MV-4-11 (cell line): ENCODE results near the gene MXRA5.
"Not testable (repeated sequence)": the region's sequence is repeated elsewhere in the genome, so short reads cannot be mapped to it uniquely, and the experiment has no call there.

Experiments used
- DNase-seq: peaks from one replicate; lab custom pipeline; 2025; lab: John Stamatoyannopoulos, UW

The MXRA5 gene

GRCh38 chrX:3346501-3347259 is at the start of gene MXRA5:
TSS of gene MXRA5 (minus strand) at chrX:3346652. CDS start at chrX:3343833, 2,819 bp downstream.
- no peak for DNase-seq

GRCh38 chrX:3393581-3394111 is 47.2 kb upstream of the MXRA5 start:
- no peak for DNase-seq

GRCh38 chrX:3393178-3393577 is 46.7 kb upstream of the MXRA5 start:
- DNase-seq = no peak

- DNase-seq = no peak
Measured at GRCh38 chrX:3388457-3388856, 42.0 kb upstream of the MXRA5 start.

GRCh38 chrX:3384327-3384726 is 37.9 kb upstream of the MXRA5 start:
- DNase-seq = no peak

- DNase-seq = no peak
Measured at GRCh38 chrX:3380603-3381002, 34.2 kb upstream of the MXRA5 start.

GRCh38 chrX:3379111-3379510 is 32.7 kb upstream of the MXRA5 start:
- DNase-seq = no peak

- DNase-seq = no peak
Measured at GRCh38 chrX:3378156-3378555, 31.7 kb upstream of the MXRA5 start.

GRCh38 chrX:3377560-3377959 is 31.1 kb upstream of the MXRA5 start:
- DNase-seq = no peak

- DNase-seq = not testable (repeated sequence)
Measured at GRCh38 chrX:3375878-3376508, 29.5 kb upstream of the MXRA5 start.

- DNase-seq = no peak
Measured at GRCh38 chrX:3374108-3374800, 27.8 kb upstream of the MXRA5 start.

GRCh38 chrX:3371163-3371562 is 24.7 kb upstream of the MXRA5 start:
- DNase-seq = no peak

- no peak for DNase-seq
Measured at GRCh38 chrX:3370656-3371055, 24.2 kb upstream of the MXRA5 start.

GRCh38 chrX:3362956-3363355 is 16.5 kb upstream of the MXRA5 start:
- no peak for DNase-seq

GRCh38 chrX:3360881-3361280 is 14.4 kb upstream of the MXRA5 start:
- DNase-seq = no peak

- not testable (repeated sequence) for DNase-seq
Measured at GRCh38 chrX:3352741-3353140, 6.3 kb upstream of the MXRA5 start.

- no peak for DNase-seq
Measured at GRCh38 chrX:3351276-3351675, 4.8 kb upstream of the MXRA5 start.

- no peak for DNase-seq
Measured at GRCh38 chrX:3348191-3348590, 1.7 kb upstream of the MXRA5 start.

GRCh38 chrX:3345281-3346191 is 916 bp downstream of the MXRA5 start:
- no peak for DNase-seq

- not testable (repeated sequence) for DNase-seq
Measured at GRCh38 chrX:3343569-3343968, 2.9 kb downstream of the MXRA5 start.

GRCh38 chrX:3340016-3340415 is 6.4 kb downstream of the MXRA5 start:
- no peak for DNase-seq

- DNase-seq = no peak
Measured at GRCh38 chrX:3326681-3327080, 19.8 kb downstream of the MXRA5 start.
